ENCODE results near the gene MORF4L2.

DNA sequence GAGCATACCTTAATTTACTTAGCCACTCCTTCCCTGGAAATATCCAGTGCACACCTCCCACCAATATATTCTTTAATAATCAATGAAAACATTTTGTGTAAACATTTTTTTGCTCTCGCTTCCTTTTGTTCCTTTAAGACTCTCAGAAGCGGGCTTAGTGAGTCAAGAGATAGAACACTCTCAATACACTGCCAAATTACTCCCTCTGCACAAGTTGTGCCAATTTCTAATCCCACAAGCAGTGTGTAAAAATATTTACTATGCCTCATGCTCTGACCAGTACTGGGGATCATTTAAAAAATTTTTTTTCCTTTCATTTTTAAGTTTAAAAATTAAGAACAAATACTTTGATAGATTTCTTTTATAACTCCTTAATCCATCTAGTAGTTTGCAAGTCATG is 5.1 kb downstream of the MORF4L2 start:
- TF ChIP-seq, protein P1, sequence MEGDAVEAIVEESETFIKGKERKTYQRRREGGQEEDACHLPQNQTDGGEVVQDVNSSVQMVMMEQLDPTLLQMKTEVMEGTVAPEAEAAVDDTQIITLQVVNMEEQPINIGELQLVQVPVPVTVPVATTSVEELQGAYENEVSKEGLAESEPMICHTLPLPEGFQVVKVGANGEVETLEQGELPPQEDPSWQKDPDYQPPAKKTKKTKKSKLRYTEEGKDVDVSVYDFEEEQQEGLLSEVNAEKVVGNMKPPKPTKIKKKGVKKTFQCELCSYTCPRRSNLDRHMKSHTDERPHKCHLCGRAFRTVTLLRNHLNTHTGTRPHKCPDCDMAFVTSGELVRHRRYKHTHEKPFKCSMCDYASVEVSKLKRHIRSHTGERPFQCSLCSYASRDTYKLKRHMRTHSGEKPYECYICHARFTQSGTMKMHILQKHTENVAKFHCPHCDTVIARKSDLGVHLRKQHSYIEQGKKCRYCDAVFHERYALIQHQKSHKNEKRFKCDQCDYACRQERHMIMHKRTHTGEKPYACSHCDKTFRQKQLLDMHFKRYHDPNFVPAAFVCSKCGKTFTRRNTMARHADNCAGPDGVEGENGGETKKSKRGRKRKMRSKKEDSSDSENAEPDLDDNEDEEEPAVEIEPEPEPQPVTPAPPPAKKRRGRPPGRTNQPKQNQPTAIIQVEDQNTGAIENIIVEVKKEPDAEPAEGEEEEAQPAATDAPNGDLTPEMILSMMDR (conservative IDR thresholded peaks at IDR 0.05 in 1 of 2, IDR thresholded peaks at IDR 0.05 in 1 of 2; ENCODE audit: extremely low read depth in 1 of 2, insufficient read depth in 1 of 2, low read depth in 1 of 2, low read length in 2 of 2): no peak
- TF ChIP-seq EZH2 (IDR thresholded peaks at IDR 0.05; ENCODE audit: borderline replicate concordance, low read length): no peak

Data from mammary epithelial cell (primary cell).